ENCODE measurements around the gene GOPC.

GRCh38 chr6:117600008-117600743 lies 2.1 kb downstream of the GOPC start:
- TF ChIP-seq POLR2A (IDR thresholded peaks at IDR 0.05; ENCODE audit: low read length), result no peak
- TF ChIP-seq GATA1 (IDR thresholded peaks at IDR 0.05; ENCODE audit: low read depth, low read length), result no peak

Data from erythroblast (primary cell).